NCI-H2081 (cell line): ENCODE results near the gene CUEDC1.
"Not testable (repeated sequence)": the region's sequence is repeated elsewhere in the genome, so short reads cannot be mapped to it uniquely, and the experiment has no call there.

Source experiments
- DNase-seq, 2 experiments: peaks; one replicate each; lab custom pipeline; 2025; lab: John Stamatoyannopoulos, UW

The CUEDC1 gene

GRCh38 chr17:57859601-57860413 is 95.4 kb downstream of the CUEDC1 start:
- peak in 1 of 2 experiments; percentile 44 for DNase-seq

- DNase-seq = no peak
Measured at GRCh38 chr17:57858838-57859237, 96.4 kb downstream of the CUEDC1 start.

GRCh38 chr17:57856792-57857620 is 98.2 kb downstream of the CUEDC1 start:
- no peak for DNase-seq

GRCh38 chr17:57855391-57856035 is 99.7 kb downstream of the CUEDC1 start:
- no peak for DNase-seq

- no peak for DNase-seq
Measured at GRCh38 chr17:57853695-57854094, 101.5 kb downstream of the CUEDC1 start.

- no peak for DNase-seq
Measured at GRCh38 chr17:57852955-57853328, 102.3 kb downstream of the CUEDC1 start.

- DNase-seq = no peak
Measured at GRCh38 chr17:57852092-57852954, 102.9 kb downstream of the CUEDC1 start.

GRCh38 chr17:57849874-57850754 is 105.1 kb downstream of the CUEDC1 start, which contains the start of gene MRPS23:
Gene MRPS23 (minus strand): TSS chr17:57850044. CDS start chr17:57850010, 34 bp downstream.
- peak; percentile 99 to 100 for DNase-seq

- DNase-seq = no peak
Measured at GRCh38 chr17:57849163-57849873, 105.9 kb downstream of the CUEDC1 start.

GRCh38 chr17:57846056-57846945 is 108.9 kb downstream of the CUEDC1 start:
- DNase-seq = not testable (repeated sequence)

- no peak for DNase-seq
Measured at GRCh38 chr17:57842280-57842679, 112.9 kb downstream of the CUEDC1 start.

- no peak for DNase-seq
Measured at GRCh38 chr17:57839571-57839923, 115.7 kb downstream of the CUEDC1 start.

GRCh38 chr17:57838857-57839570 is 116.2 kb downstream of the CUEDC1 start:
- no peak for DNase-seq

GRCh38 chr17:57838453-57838852 is 116.8 kb downstream of the CUEDC1 start:
- no peak for DNase-seq

- no peak for DNase-seq
Measured at GRCh38 chr17:57835333-57835900, 119.8 kb downstream of the CUEDC1 start.

- DNase-seq = peak; percentile 23 to 35
Measured at GRCh38 chr17:57834146-57834741, 121.0 kb downstream of the CUEDC1 start.

GRCh38 chr17:57833179-57833939 is 121.9 kb downstream of the CUEDC1 start:
- DNase-seq = peak; percentile 83 to 85
